A673 (cell line): ENCODE measurements around the gene ANKRD44.

Experiments
- EZH2 ChIP-seq: fragments of 200-600 bp; sonication (generic); IDR thresholded peaks from 2 replicates; pipeline ENCODE4 v1.6.1; 2017; ENCODE audit warnings: borderline replicate concordance, low read depth, mild to moderate bottlenecking, mixed read lengths, antibody characterized with exemption, low read length; ENCODE audit not compliant: poor library complexity, severe bottlenecking
- TF ChIP-seq, protein P1 (sequence below): fragments of 300-800, 200-600 bp; sonication (generic); conservative IDR thresholded peaks from 2 replicates; pipeline ENCODE4 v1.5.1; 2017; ENCODE audit warnings: low read depth, mild to moderate bottlenecking, antibody characterized with exemption, low read length, moderate library complexity, mixed read lengths

DNA sequence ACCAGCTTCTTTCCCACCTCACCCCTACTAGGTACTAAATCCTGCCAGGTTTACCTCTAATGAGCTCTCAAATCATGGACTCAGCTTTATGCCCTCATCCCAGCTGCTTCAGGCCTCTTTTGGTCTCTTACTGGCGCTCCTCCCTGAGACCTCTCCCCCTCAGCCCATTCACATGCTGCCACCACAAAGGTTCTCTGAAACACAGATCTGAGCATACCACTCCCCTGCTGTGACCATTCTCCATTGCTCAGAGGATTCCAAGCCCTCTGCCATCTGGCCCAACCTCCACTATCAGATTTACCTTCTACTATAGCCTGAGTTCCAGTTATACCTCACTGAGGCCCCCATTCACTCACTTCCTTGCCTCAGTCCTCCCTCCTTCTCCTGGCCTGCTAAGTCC, 174.8 kb downstream of the ANKRD44 start:
- TF ChIP-seq, protein P1, sequence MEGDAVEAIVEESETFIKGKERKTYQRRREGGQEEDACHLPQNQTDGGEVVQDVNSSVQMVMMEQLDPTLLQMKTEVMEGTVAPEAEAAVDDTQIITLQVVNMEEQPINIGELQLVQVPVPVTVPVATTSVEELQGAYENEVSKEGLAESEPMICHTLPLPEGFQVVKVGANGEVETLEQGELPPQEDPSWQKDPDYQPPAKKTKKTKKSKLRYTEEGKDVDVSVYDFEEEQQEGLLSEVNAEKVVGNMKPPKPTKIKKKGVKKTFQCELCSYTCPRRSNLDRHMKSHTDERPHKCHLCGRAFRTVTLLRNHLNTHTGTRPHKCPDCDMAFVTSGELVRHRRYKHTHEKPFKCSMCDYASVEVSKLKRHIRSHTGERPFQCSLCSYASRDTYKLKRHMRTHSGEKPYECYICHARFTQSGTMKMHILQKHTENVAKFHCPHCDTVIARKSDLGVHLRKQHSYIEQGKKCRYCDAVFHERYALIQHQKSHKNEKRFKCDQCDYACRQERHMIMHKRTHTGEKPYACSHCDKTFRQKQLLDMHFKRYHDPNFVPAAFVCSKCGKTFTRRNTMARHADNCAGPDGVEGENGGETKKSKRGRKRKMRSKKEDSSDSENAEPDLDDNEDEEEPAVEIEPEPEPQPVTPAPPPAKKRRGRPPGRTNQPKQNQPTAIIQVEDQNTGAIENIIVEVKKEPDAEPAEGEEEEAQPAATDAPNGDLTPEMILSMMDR: no peak
- TF ChIP-seq EZH2: no peak
